H1 (cell line): ENCODE results near the gene TMA7. TPM values are rescaled to one million over a fixed set of nuclear protein-coding genes. Genes with fewer than 3 reads are reported as not detected.

Experiments
- CTCF ChIA-PET: fragments of 300-600 bp; sonication (Branson Sonifier 250); formaldehyde crosslinking; loops from one replicate; lab custom pipeline; 2021; ENCODE audit not compliant: partially characterized antibody; lab: Charles Lee
- POLR2A ChIA-PET: fragments of 300-600 bp; sonication (Branson Sonifier 250); formaldehyde crosslinking; loops from one replicate; lab custom pipeline; 2021; ENCODE audit warnings: inconsistent platforms; ENCODE audit not compliant: partially characterized antibody; lab: Charles Lee
- DNase-seq, 2 experiments: peaks; one replicate each; pipeline versions ENCODE4 v3.0.0 to v3.0.0-alpha.2; 2010 to 2022; ENCODE audit warnings: low spot score in 2 of 2, low read depth in 1 of 2, mixed read lengths in 1 of 2
- FAIRE-seq: peaks from 2 replicates; lab custom pipeline; 2011; peaks lifted over from hg19 to GRCh38; lab: Jason Lieb, UNC
- H2AFZ ChIP-seq: 2 replicates; pipeline ENCODE4 v1.8.1; 2012; ENCODE audit warnings: low read length, inconsistent platforms
- H2AK5ac ChIP-seq: 2 replicates; pipeline ENCODE4 v1.6.1; 2013; ENCODE audit warnings: low read depth, low read length
- H2BK120ac ChIP-seq: replicated peaks from 2 replicates; pipeline ENCODE3; 2013; ENCODE audit warnings: low read depth, low read length, inconsistent platforms
- H2BK12ac ChIP-seq: 2 replicates; pipeline ENCODE4 v1.6.1; 2013; ENCODE audit warnings: low read depth, low read length
- H2BK15ac ChIP-seq: 2 replicates; pipeline ENCODE4 v1.6.1; 2013; ENCODE audit warnings: low read length
- H2BK20ac ChIP-seq: 2 replicates; pipeline ENCODE4 v1.6.1; 2013; ENCODE audit warnings: low read length
- H2BK5ac ChIP-seq: 2 replicates; pipeline ENCODE4 v1.6.1; 2013; ENCODE audit warnings: low read depth, low read length
- H3K14ac ChIP-seq: 2 replicates; pipeline ENCODE4 v1.6.1; 2013; ENCODE audit warnings: inconsistent platforms; ENCODE audit not compliant: insufficient read length
- H3K18ac ChIP-seq: 2 replicates; pipeline ENCODE4 v1.6.1; 2013; ENCODE audit warnings: low read length; ENCODE audit errors: extremely low read depth
- H3K23ac ChIP-seq: 2 replicates; pipeline ENCODE4 v1.6.1; 2013; ENCODE audit warnings: inconsistent platforms; ENCODE audit not compliant: insufficient read length
- H3K23me2 ChIP-seq: 2 replicates; pipeline ENCODE4 v1.6.1; 2013; ENCODE audit warnings: low read depth, low read length
- H3K27ac ChIP-seq: 2 replicates; pipeline ENCODE4 v1.6.1; 2011; ENCODE audit warnings: low read depth, low read length, inconsistent platforms
- H3K27me3 ChIP-seq, 4 experiments: replicated peaks in 1 of 4; 1 replicate in 1 of 4; 2 replicates in 3 of 4; pipeline versions ENCODE4 v1.6.1 to v1.8.1; 2011 to 2013; ENCODE audit warnings: low read length in 3 of 4, mild to moderate bottlenecking in 3 of 4, inconsistent platforms in 2 of 4, mixed read lengths in 2 of 4, moderate library complexity in 1 of 4; ENCODE audit not compliant: control insufficient read depth in 3 of 4, insufficient read depth in 3 of 4; ENCODE audit errors: extremely low read depth in 1 of 4
- H3K36me3 ChIP-seq, 4 experiments: 2 replicates each; pipeline versions ENCODE4 v1.6.1 to v1.8.1; 2011 to 2013; ENCODE audit warnings: mild to moderate bottlenecking in 4 of 4, low read length in 3 of 4, moderate library complexity in 2 of 4, control low read depth in 1 of 4, inconsistent platforms in 1 of 4; ENCODE audit not compliant: insufficient read depth in 4 of 4, control insufficient read depth in 2 of 4
- H3K4ac ChIP-seq: replicated peaks from 2 replicates; pipeline ENCODE3; 2013; ENCODE audit warnings: low read length, low read depth, mixed read lengths, inconsistent platforms; ENCODE audit not compliant: insufficient read length
- H3K4me1 ChIP-seq, 4 experiments: replicated peaks in 1 of 4; 1 replicate in 1 of 4; 2 replicates in 3 of 4; pipeline versions ENCODE4 v1.6.1 to v1.8.1; 2011 to 2013; ENCODE audit warnings: low read length in 3 of 4, inconsistent platforms in 2 of 4, mixed read lengths in 1 of 4; ENCODE audit not compliant: insufficient read depth in 4 of 4, control insufficient read depth in 3 of 4
- H3K4me2 ChIP-seq, 2 experiments: 2 replicates each; pipeline versions ENCODE4 v1.6.1 to v1.8.1; 2011 to 2013; ENCODE audit warnings: low read depth in 2 of 2, low read length in 2 of 2, control low read depth in 1 of 2, inconsistent platforms in 1 of 2, mild to moderate bottlenecking in 1 of 2; ENCODE audit not compliant: insufficient read depth in 1 of 2
- H3K4me3 ChIP-seq, 4 experiments: fragments of 200-600, 300-600 bp in 1 of 4; sonication (generic), shearing (Covaris generic), sonication (Bioruptor Twin) in 1 of 4; 2 replicates each; pipeline versions ENCODE4 v1.5.1 to v1.8.1; 2011 to 2016; ENCODE audit warnings: low read length in 4 of 4, low read depth in 3 of 4, control low read depth in 2 of 4, inconsistent platforms in 2 of 4, mild to moderate bottlenecking in 2 of 4, mixed read lengths in 1 of 4, moderate library complexity in 1 of 4; ENCODE audit not compliant: insufficient read depth in 2 of 4; ENCODE audit errors: extremely low read depth in 1 of 4
- H3K56ac ChIP-seq: replicated peaks from 2 replicates; pipeline ENCODE3; 2013; ENCODE audit warnings: low read depth, mild to moderate bottlenecking, mixed read lengths, low read length, inconsistent platforms; ENCODE audit not compliant: insufficient read length
- H3K79me1 ChIP-seq: 2 replicates; pipeline ENCODE4 v1.6.1; 2013; ENCODE audit warnings: low read depth, low read length, control low read depth
- H3K79me2 ChIP-seq, 2 experiments: 2 replicates each; pipeline versions ENCODE4 v1.6.1 to v1.8.1; 2012 to 2013; ENCODE audit warnings: low read length in 2 of 2, mild to moderate bottlenecking in 2 of 2, inconsistent platforms in 1 of 2; ENCODE audit not compliant: insufficient read depth in 2 of 2, control insufficient read depth in 1 of 2
- H3K9ac ChIP-seq, 4 experiments: replicated peaks in 1 of 4; 1 replicate in 1 of 4; 2 replicates in 3 of 4; pipeline versions ENCODE4 v1.6.1 to v1.8.1; 2011 to 2013; ENCODE audit warnings: low read depth in 3 of 4, low read length in 3 of 4, control low read depth in 2 of 4, mild to moderate bottlenecking in 2 of 4, moderate library complexity in 2 of 4, inconsistent platforms in 1 of 4; ENCODE audit errors: extremely low read depth in 1 of 4
- H3K9me3 ChIP-seq, 2 experiments: 2 replicates each; pipeline versions ENCODE4 v1.6.1 to v1.8.1; 2012 to 2013; ENCODE audit warnings: mild to moderate bottlenecking in 2 of 2, moderate library complexity in 2 of 2, control low read depth in 1 of 2, inconsistent platforms in 1 of 2, low read depth in 1 of 2, low read length in 1 of 2, mixed read lengths in 1 of 2; ENCODE audit not compliant: insufficient read depth in 2 of 2
- H4K20me1 ChIP-seq, 2 experiments: replicated peaks in 1 of 2; 2 replicates each; pipeline versions ENCODE3 to v1.8.1; 2011 to 2013; ENCODE audit warnings: inconsistent platforms in 2 of 2, low read length in 2 of 2, mild to moderate bottlenecking in 1 of 2; ENCODE audit not compliant: insufficient read depth in 2 of 2, control insufficient read depth in 1 of 2
- H4K5ac ChIP-seq: 2 replicates; pipeline ENCODE4 v1.6.1; 2013; ENCODE audit warnings: low read length, low read depth, mixed read lengths, inconsistent platforms; ENCODE audit not compliant: insufficient read length
- H4K8ac ChIP-seq: 2 replicates; pipeline ENCODE4 v1.8.0; 2013; ENCODE audit warnings: mild to moderate bottlenecking, moderate library complexity, low read length, inconsistent platforms; ENCODE audit not compliant: insufficient read depth; ENCODE audit errors: extremely low read depth
- H4K91ac ChIP-seq: replicated peaks from 2 replicates; pipeline ENCODE3; 2013; ENCODE audit warnings: low read length, mixed read lengths, inconsistent platforms; ENCODE audit not compliant: insufficient read length
- BCL11A ChIP-seq, 2 experiments: IDR thresholded peaks; one replicate each; pipeline ENCODE4 v1.6.1; 2011; ENCODE audit warnings: low read depth in 2 of 2, low read length in 2 of 2, mild to moderate bottlenecking in 2 of 2
- CTBP2 ChIP-seq: IDR thresholded peaks from 2 replicates; pipeline ENCODE4 v1.7.0; 2011; ENCODE audit warnings: borderline replicate concordance, mild to moderate bottlenecking, moderate library complexity, mixed read lengths, low read length; ENCODE audit not compliant: insufficient read depth, insufficient read length
- JUN ChIP-seq: IDR thresholded peaks from 2 replicates; pipeline ENCODE4 v1.6.1; 2011; ENCODE audit warnings: low read depth, mild to moderate bottlenecking, improper control_type of control experiment, low read length
- JUND ChIP-seq: IDR thresholded peaks from 2 replicates; pipeline ENCODE4 v1.6.1; 2011; ENCODE audit warnings: mild to moderate bottlenecking, improper control_type of control experiment, low read length
- MAFK ChIP-seq: IDR thresholded peaks from 2 replicates; pipeline ENCODE4 v1.6.1; 2012; ENCODE audit warnings: low read depth, mild to moderate bottlenecking, improper control_type of control experiment, low read length
- RAD21 ChIP-seq, 2 experiments: IDR thresholded peaks in 1 of 2; conservative IDR thresholded peaks in 1 of 2; 2 replicates each; pipeline ENCODE4 v1.6.1; 2011; ENCODE audit warnings: low read depth in 2 of 2, low read length in 2 of 2, improper control_type of control experiment in 1 of 2, inconsistent platforms in 1 of 2, mild to moderate bottlenecking in 1 of 2, moderate library complexity in 1 of 2
- RNF2 ChIP-seq: fragments of 200-900, 300-1000 bp; sonication (generic); IDR thresholded peaks from 2 replicates; pipeline ENCODE4 v1.7.1; 2016; ENCODE audit warnings: borderline replicate concordance, low read depth, mild to moderate bottlenecking, antibody characterized with exemption, low read length; ENCODE audit not compliant: poor library complexity, severe bottlenecking; ENCODE audit errors: missing control alignments
- SIN3A ChIP-seq, 2 experiments: IDR thresholded peaks in 1 of 2; conservative IDR thresholded peaks in 1 of 2; 2 replicates each; pipeline ENCODE4 v1.6.1; 2011 to 2012; ENCODE audit warnings: low read length in 2 of 2, improper control_type of control experiment in 1 of 2, low read depth in 1 of 2, mild to moderate bottlenecking in 1 of 2
- SIX5 ChIP-seq: IDR thresholded peaks from 2 replicates; pipeline ENCODE4 v1.6.1; 2011; ENCODE audit warnings: mild to moderate bottlenecking, low read depth, low read length
- WGBS, 2 experiments: shearing (Covaris generic) in 1 of 2; methylation state at CpG; one replicate each; pipeline versions ENCODE4 v1.1.6 to v1.1.7; 2013 to 2015; ENCODE audit warnings: low lambda C conversion rate in 2 of 2, mixed read lengths in 2 of 2, inconsistent platforms in 1 of 2, low coverage in 1 of 2, missing lambda C conversion rate in 1 of 2; ENCODE audit not compliant: insufficient replicate concordance in 2 of 2, insufficient coverage in 1 of 2, insufficient read length in 1 of 2; ENCODE audit errors: extremely low coverage in 1 of 2, missing lambda C conversion rate in 1 of 2; 5-methylcytosine and 5-hydroxymethylcytosine counted together
- polyA plus RNA-seq, 7 experiments: library from polyadenylated mRNA; depleted of rRNA in 3 of 7; stranded (reverse) in 5 of 7; unstranded in 2 of 7; fragments of >200 nt in 5 of 7; fragments of 200-250 nt in 2 of 7; gene quantifications; 1 replicate in 5 of 7; 2 replicates in 1 of 7; 4 replicates in 1 of 7; pipeline versions ENCODE4 v1.2.1 to v1.2.3, GENCODE V29; 2011 to 2013; ENCODE audit warnings: missing spikeins in 2 of 7, mixed read lengths in 2 of 7
- total RNA-seq: library from RNA; stranded (reverse); fragmentation: NEBNext Ultra II Directional; extraction: Animal tissue kit (Norgen Biotek cat#: 25700); gene quantifications from 2 replicates; pipeline ENCODE4 v1.2.1, GENCODE V29; 2021
- TF ChIP-seq, protein P1 (sequence below): IDR thresholded peaks from 2 replicates; pipeline ENCODE4 v1.6.1; 2012; ENCODE audit warnings: inconsistent platforms
- TF ChIP-seq, protein P2 (sequence below): IDR thresholded peaks from 2 replicates; pipeline ENCODE4 v1.6.1; 2011; ENCODE audit warnings: low read depth, mild to moderate bottlenecking, low read length; ENCODE audit not compliant: insufficient read depth

TMA7 gene
- total and polyA plus RNA-seq, 2 of the 8 experiments (the other 6 are each of a cell fraction or from before 2014, with no cell fraction given), result 138 to 305 TPM

DNA sequence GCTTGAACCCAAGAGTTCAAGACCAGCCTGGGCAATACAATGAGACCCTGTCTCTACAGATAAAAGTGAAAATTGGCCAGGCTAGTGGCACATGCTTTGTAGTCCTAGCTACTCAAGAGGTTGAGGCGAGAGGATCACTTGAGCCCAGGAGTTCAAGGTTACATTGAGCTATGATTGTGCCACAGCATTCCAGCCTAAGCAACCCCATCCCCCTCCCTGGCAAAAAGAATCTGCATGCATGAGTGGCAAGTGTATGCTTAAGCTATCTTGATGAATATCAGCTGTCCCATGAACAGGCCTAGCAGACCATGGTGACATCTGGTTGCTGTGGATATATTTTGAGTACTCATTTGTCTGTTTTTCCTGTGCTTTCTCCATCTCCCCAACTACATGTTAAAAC, 11.2 kb downstream of the TMA7 start:
- H2BK120ac ChIP-seq, result no peak overlapping the region
- FAIRE-seq (no peak), DNase-seq (no peak)
- H2BK12ac ChIP-seq, result no peak overlapping the region
- no peak overlapping the region for H3K14ac ChIP-seq
- no peak overlapping the region for H2AK5ac ChIP-seq
- WGBS, 2 experiments, result 95% methylated on average over 1 of the region's 1 CpG; no CpG with 5 or more reads in 1 of the 2 experiments
- H3K27me3 ChIP-seq, result no peaks in the 10 kb centered on the region
- H3K27ac ChIP-seq, result no peak overlapping the region
- H4K5ac ChIP-seq, result no peak overlapping the region
- no peak overlapping the region for H3K23ac ChIP-seq
- no peak overlapping the region for H3K56ac ChIP-seq
- H3K18ac ChIP-seq, result no peak overlapping the region
- H3K79me1 ChIP-seq, result no peaks in the 10 kb centered on the region
- H4K8ac ChIP-seq, result no peak overlapping the region
- H4K91ac ChIP-seq, result no peak overlapping the region
- H3K4me3 ChIP-seq, result no peak overlapping the region
- CTCF ChIA-PET, result interaction anchor here (0.9 to 2.9 kb wide), 8 partner anchors 11 to 98 kb away, joined by 3 to 10 read pairs (median 4); partner anchors contain the start of genes CCDC51 and TMA7
- no peak overlapping the region for H3K4me2 ChIP-seq
- H3K4ac ChIP-seq, result no peak overlapping the region
- no peak overlapping the region for H2AFZ ChIP-seq
- no peak overlapping the region for H2BK5ac ChIP-seq
- H3K23me2 ChIP-seq, result peaks cover 6% of the 10 kb centered on the region
- H4K20me1 ChIP-seq, result peaks cover 0 to 6% of the 10 kb centered on the region in 2 experiments
- H3K9ac ChIP-seq, result no peak overlapping the region
- H2BK20ac ChIP-seq, result no peak overlapping the region
- no peak overlapping the region for H2BK15ac ChIP-seq
- peaks cover 15 to 39% (median 30%) of the 10 kb centered on the region in 4 experiments for H3K36me3 ChIP-seq
- no peaks in the 10 kb centered on the region for H3K9me3 ChIP-seq
- H3K4me1 ChIP-seq, result peaks cover 0 to 8% (median 3%) of the 10 kb centered on the region in 4 experiments; a peak in 4 of 7 replicates
- POLR2A ChIA-PET, result interaction anchor here (0.9 to 5.3 kb wide), 4 partner anchors 9 to 15 kb away, joined by 3 to 34 read pairs (median 8); partner anchors contain the start of genes CCDC51 and TMA7
- peaks cover 0 to 11% of the 10 kb centered on the region in 2 experiments; a peak in 2 of 4 replicates for H3K79me2 ChIP-seq
- TF ChIP-seq, protein P1, sequence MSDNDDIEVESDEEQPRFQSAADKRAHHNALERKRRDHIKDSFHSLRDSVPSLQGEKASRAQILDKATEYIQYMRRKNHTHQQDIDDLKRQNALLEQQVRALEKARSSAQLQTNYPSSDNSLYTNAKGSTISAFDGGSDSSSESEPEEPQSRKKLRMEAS, result no peak
- TF ChIP-seq, protein P2, sequence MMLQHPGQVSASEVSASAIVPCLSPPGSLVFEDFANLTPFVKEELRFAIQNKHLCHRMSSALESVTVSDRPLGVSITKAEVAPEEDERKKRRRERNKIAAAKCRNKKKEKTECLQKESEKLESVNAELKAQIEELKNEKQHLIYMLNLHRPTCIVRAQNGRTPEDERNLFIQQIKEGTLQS, result no peak
- TF ChIP-seq RNF2 (no peak), JUN (no peak), JUND (no peak), BCL11A (IDR thresholded peaks at IDR 0.05; ENCODE audit: low read depth in 2 of 2, low read length in 2 of 2) (no peak), RAD21 (IDR thresholded peaks at IDR 0.05 in 1 of 2, conservative IDR thresholded peaks at IDR 0.05 in 1 of 2; ENCODE audit: low read depth in 2 of 2, low read length in 2 of 2) (no peak), SIN3A (conservative IDR thresholded peaks at IDR 0.05 in 1 of 2, IDR thresholded peaks at IDR 0.05 in 1 of 2; ENCODE audit: low read depth in 1 of 2, low read length in 2 of 2) (no peak), MAFK (no peak), SIX5 (no peak), CTBP2 (no peak)
